ENCODE measurements around the gene CTNNA3. TPM values are rescaled to one million over a fixed set of nuclear protein-coding genes. Genes with fewer than 3 reads are reported as not detected.

The CTNNA3 gene
- total and polyA plus RNA-seq, 2 donors (not counting 3 experiments of a cell fraction or from before 2014, with no cell fraction given): not detected

DNA sequence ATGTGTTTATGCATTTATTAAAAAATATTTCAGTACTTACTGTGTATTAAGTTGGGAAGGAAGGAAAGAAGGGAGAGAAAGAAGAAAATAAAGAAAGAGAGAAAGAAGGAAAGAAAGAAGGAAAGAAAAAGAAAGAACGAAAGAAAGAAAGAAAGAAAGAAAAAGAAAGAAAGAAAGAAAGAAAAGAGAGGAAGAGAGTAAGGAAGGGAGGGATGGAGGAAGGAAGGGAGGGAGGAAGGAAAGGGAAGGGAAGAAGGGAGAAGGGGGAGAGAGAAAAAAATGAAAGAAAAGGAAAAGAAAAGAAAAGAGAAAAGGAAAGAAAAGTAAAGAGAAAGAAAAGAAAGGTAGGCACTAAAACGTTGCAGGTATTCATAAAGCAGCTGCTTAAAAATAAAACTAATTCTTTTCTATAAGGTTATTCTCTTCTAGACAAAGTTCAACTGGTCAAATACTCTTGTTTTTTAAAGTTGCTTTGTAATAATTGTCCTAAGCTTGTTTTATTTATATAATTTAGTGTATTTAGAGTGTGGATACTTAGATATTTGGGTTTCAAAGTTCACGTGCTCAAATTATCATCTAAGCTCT lies 1473.4 kb downstream of the CTNNA3 start:
- no TSS peak for BruUV-seq (replicated peaks)
- Histone ChIP-seq H3K9me3 (replicated peaks; ENCODE audit: control insufficient read depth, insufficient read depth, low read length) (no peaks in the 10 kb centered on the region), H3K4me2 (ENCODE audit: insufficient read depth, low read length) (no peak overlapping the region), H3K4me3 (replicated peaks in 1 of 3; ENCODE audit: insufficient read depth in 1 of 3, low read depth in 1 of 3, low read length in 3 of 3) (no peak overlapping the region), H3K79me2 (ENCODE audit: control insufficient read depth, insufficient read depth, low read length) (no peaks in the 10 kb centered on the region), H3K27me3 (ENCODE audit: control insufficient read depth in 2 of 2, insufficient read depth in 2 of 2, low read length in 2 of 2) (no peaks in the 10 kb centered on the region), H3K36me3 (ENCODE audit: control insufficient read depth in 2 of 2, extremely low read depth in 1 of 2, insufficient read depth in 2 of 2, low read length in 2 of 2) (no peaks in the 10 kb centered on the region), H3K9me1 (replicated peaks; ENCODE audit: control insufficient read depth, extremely low read depth, insufficient read depth, low read length) (no peaks in the 10 kb centered on the region), H3K9ac (replicated peaks; ENCODE audit: extremely low read depth, insufficient read depth, low read length) (no peak overlapping the region), H3K27ac (ENCODE audit: insufficient read depth, low read depth, low read length) (no peak overlapping the region), H2AFZ (ENCODE audit: low read depth, low read length) (no peak overlapping the region), H4K20me1 (replicated peaks; ENCODE audit: control insufficient read depth, extremely low read depth, insufficient read depth, low read length) (no peaks in the 10 kb centered on the region), H3K4me1 (ENCODE audit: control insufficient read depth, extremely low read depth, insufficient read depth, low read length) (no peaks in the 10 kb centered on the region)
- POLR2A ChIA-PET: no interaction called here
- dilution Hi-C loops (cut with MboI; ENCODE audit: extremely low pct_ligation_motif_present, low sequenced_read_pairs) (no loop called here), intact Hi-C loops (cut with micrococcal nuclease) (no loop called here)
- DNase-seq (ENCODE audit: low read depth, low spot score) (no peak), FAIRE-seq (no peak)
- CTCF ChIA-PET: no interaction called here
- TF ChIP-seq GATA2 (IDR thresholded peaks at IDR 0.05; ENCODE audit: insufficient read depth, insufficient read length, low read depth, low read length): no peak
- no peak for TF ChIP-seq POLR2AphosphoS5 (IDR thresholded peaks at IDR 0.05; ENCODE audit: insufficient read depth, low read depth, low read length)
- TF ChIP-seq POLR2A (IDR thresholded peaks at IDR 0.05; ENCODE audit: low read depth, low read length): no peak
- TF ChIP-seq, protein P1, sequence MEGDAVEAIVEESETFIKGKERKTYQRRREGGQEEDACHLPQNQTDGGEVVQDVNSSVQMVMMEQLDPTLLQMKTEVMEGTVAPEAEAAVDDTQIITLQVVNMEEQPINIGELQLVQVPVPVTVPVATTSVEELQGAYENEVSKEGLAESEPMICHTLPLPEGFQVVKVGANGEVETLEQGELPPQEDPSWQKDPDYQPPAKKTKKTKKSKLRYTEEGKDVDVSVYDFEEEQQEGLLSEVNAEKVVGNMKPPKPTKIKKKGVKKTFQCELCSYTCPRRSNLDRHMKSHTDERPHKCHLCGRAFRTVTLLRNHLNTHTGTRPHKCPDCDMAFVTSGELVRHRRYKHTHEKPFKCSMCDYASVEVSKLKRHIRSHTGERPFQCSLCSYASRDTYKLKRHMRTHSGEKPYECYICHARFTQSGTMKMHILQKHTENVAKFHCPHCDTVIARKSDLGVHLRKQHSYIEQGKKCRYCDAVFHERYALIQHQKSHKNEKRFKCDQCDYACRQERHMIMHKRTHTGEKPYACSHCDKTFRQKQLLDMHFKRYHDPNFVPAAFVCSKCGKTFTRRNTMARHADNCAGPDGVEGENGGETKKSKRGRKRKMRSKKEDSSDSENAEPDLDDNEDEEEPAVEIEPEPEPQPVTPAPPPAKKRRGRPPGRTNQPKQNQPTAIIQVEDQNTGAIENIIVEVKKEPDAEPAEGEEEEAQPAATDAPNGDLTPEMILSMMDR (IDR thresholded peaks at IDR 0.05; ENCODE audit: extremely low read depth in 1 of 2, insufficient read depth in 1 of 2, low read depth in 1 of 2, low read length in 2 of 2): no peak
- no peak for TF ChIP-seq MYC (IDR thresholded peaks at IDR 0.05; ENCODE audit: low read depth, low read length)
- no peak for TF ChIP-seq EZH2 (IDR thresholded peaks at IDR 0.05; ENCODE audit: borderline replicate concordance, low read depth, low read length, severe bottlenecking)
- no peak for TF ChIP-seq FOS (IDR thresholded peaks at IDR 0.05; ENCODE audit: borderline replicate concordance, insufficient read depth, low read length)
- TF ChIP-seq, protein P2, sequence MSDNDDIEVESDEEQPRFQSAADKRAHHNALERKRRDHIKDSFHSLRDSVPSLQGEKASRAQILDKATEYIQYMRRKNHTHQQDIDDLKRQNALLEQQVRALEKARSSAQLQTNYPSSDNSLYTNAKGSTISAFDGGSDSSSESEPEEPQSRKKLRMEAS (IDR thresholded peaks at IDR 0.05; ENCODE audit: insufficient read depth, insufficient read length): no peak
- no peak for TF ChIP-seq JUN (IDR thresholded peaks at IDR 0.05; ENCODE audit: borderline replicate concordance, insufficient read depth, insufficient read length, low read depth)
